Measurements from ENCODE around the gene ACKR1. TPM values are rescaled to one million over a fixed set of nuclear protein-coding genes. Genes with fewer than 3 reads are reported as not detected.
A peak's percentile ranks its signal among the peaks of the same experiment; 100 is the strongest.

The ACKR1 gene
- total RNA-seq, 1 experiment from 2014 or later, result 0.63 TPM

DNA sequence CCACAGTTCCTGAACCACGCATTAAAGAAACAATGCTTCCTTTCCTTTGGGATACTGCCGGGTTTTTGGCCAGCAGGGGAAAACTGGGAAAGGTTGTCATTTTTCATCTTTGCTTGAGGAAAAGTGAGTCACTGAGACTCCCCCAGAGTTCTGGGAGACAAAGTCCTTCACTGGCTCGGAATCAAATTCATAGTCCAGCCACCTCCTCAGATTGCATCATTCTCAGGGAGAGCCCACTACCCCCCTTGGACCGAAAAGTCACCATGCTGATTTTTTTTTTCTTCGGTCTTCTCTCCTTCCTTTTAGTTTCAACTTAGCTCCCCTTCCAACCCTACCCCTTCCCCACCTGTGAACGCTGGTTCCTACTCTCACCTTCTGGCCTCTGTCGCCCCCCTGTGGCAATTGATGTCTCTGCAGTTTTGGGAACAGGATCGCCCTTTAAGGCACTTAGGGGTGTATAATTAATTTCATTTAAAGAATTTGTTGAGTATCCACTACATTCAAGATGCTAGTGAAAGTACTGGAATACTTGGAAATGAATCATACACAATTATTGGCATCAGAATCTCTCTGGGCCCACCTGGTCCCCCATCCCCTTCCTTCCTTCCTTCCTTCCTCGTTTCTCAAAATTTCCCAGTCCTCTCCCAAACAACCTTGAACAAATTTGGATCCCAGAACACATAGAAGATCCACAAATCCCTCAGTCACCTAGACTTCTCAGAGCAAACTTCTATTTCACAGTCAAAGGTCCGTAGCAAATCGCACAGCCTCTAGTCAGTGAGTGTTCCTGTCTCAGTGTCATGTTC lies 6.9 kb downstream of the ACKR1 start:
- H3K9me3 Mint-ChIP-seq, result no peaks in the 10 kb centered on the region
- ChIA-PET POLR2A (interaction anchor here (1.4 kb wide), 1 partner anchor 23 kb away, joined by 4 read pairs; no protein-coding TSS in a partner anchor), CTCF (interaction anchor here (0.6 to 10.5 kb wide), 43 partner anchors 9 to 812 kb away, joined by 3 to 200 read pairs (median 5); partner anchors contain the start of gene CADM3)
- no peak overlapping the region for H3K27ac Mint-ChIP-seq
- ATAC-seq, result peak; percentile 60
- H3K36me3 Mint-ChIP-seq, result no peaks in the 10 kb centered on the region
- peak; percentile 81 for DNase-seq (ENCODE audit: low spot score)
- TF ChIP-seq FOXK1 (CRISPR knock-in tag; IDR thresholded peaks at IDR 0.05) (no peak), CTCF (IDR thresholded peaks at IDR 0.05) (peak; percentile 83)
- H3K4me3 Mint-ChIP-seq, result peak overlapping the region; percentile 32; the same call in 1 of the 2 replicates
- peaks cover 6% of the 10 kb centered on the region for H3K27me3 Mint-ChIP-seq (ENCODE audit: low read depth)
- peaks cover 39% of the 10 kb centered on the region for H3K4me1 Mint-ChIP-seq

DNA sequence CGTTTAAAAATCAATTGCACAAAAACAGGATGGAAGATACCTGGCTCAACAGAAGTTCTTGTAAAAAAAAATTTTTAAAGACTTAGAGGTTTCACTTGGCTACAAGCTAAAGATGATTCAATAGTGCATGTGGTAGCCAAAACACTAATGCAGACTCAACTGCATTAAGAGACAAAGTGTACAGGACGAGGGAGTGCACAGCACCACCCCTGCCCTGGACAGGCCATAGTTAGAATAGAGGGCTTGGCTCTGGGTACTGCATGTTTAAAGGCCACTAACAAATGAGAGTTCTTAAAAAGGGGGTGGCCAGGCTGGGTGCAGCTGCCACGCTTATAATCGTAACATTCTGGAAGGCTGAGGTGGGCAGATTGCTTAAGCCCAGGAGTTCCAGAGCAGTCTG lies 7.9 kb downstream of the ACKR1 start:
- CTCF ChIA-PET, result interaction anchor here (0.6 to 10.5 kb wide), 10 partner anchors 8 to 666 kb away, joined by 3 to 200 read pairs (median 24); partner anchors contain the start of gene ACKR1
- no peak overlapping the region for H3K4me3 Mint-ChIP-seq
- POLR2A ChIA-PET, result interaction anchor here (0.6 kb wide), 1 partner anchor 14 kb away, joined by 4 read pairs; no protein-coding TSS in a partner anchor

DNA sequence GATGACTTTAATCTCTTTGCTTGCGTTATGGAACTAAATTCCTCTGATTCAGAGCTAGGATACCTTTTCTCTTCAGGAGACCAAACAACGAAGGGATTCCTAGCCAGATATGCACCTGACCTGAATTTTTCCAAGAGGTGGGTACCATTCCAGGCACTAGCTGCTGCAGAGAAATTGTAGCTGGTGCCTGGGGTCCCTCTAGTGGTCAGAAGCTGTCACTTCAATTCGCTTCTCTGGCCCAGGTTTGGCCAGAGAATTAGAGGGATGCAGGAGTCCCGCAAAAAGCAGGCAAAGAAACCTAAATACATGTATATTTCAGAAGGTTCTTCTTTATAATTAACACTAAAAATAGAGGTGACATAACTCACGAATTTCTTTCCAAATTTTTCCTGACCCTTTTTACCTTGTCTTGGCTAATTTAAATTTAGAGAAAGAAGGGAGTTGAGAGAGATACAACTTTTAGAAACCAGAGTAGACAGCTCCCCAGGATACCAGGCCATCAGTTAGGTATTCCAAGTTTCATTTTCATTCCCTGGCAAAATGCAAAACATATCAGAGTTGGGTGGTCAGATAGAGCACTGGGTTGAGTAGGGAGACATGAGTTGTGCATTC lies 9.6 kb downstream of the ACKR1 start:
- Mint-ChIP-seq H3K4me1 (peaks cover 31% of the 10 kb centered on the region), H3K27me3 (ENCODE audit: low read depth) (no peaks in the 10 kb centered on the region; the same call in 1 of the 2 replicates), H3K36me3 (no peaks in the 10 kb centered on the region), H3K27ac (no peak overlapping the region), H3K4me3 (no peak overlapping the region), H3K9me3 (no peaks in the 10 kb centered on the region)
- CTCF ChIA-PET, result interaction anchor here (0.7 to 10.5 kb wide), 31 partner anchors 10 to 1092 kb away, joined by 3 to 181 read pairs (median 4); partner anchors contain the start of genes ACKR1 and DUSP23
- POLR2A ChIA-PET, result interaction anchor here (0.6 kb wide), 1 partner anchor 32 kb away, joined by 3 read pairs; no protein-coding TSS in a partner anchor
- TF ChIP-seq CTCF (IDR thresholded peaks at IDR 0.05) (peak; percentile 87), ATF6 (CRISPR knock-in tag; IDR thresholded peaks at IDR 0.05) (no peak)
- DNase-seq (ENCODE audit: low spot score), result peak; percentile 67
- ATAC-seq, result peak; percentile 66

More for the DNA sequence above, 7.9 kb downstream of the ACKR1 start:
- TF ChIP-seq USF1 (CRISPR knock-in tag; IDR thresholded peaks at IDR 0.05) (no peak), SOX15 (CRISPR knock-in tag; IDR thresholded peaks at IDR 0.05) (no peak), ZNF416 (CRISPR knock-in tag; IDR thresholded peaks at IDR 0.05) (no peak), GTF2I (CRISPR knock-in tag; conservative IDR thresholded peaks at IDR 0.05) (no peak), ZNF423 (CRISPR knock-in tag; IDR thresholded peaks at IDR 0.05) (no peak)
- H3K4me1 Mint-ChIP-seq, result peaks cover 36% of the 10 kb centered on the region
- H3K27me3 Mint-ChIP-seq (ENCODE audit: low read depth), result peaks cover 3% of the 10 kb centered on the region
- ATAC-seq, result no peak
- no peak overlapping the region for H3K27ac Mint-ChIP-seq
- no peak for DNase-seq (ENCODE audit: low spot score)
- no peaks in the 10 kb centered on the region for H3K9me3 Mint-ChIP-seq
- no peaks in the 10 kb centered on the region for H3K36me3 Mint-ChIP-seq
